CD14-positive monocyte (primary cell): ENCODE data around the gene CRISP1. TPM values are rescaled to one million over a fixed set of nuclear protein-coding genes. Genes with fewer than 3 reads are reported as not detected.

Source experiments
- DNase-seq, 3 donors: peaks; one replicate each; pipeline ENCODE4 v3.0.0-alpha.2; 2011 to 2022
- H2AFZ ChIP-seq: 2 replicates; pipeline ENCODE4 v1.6.0; 2012; ENCODE audit warnings: mild to moderate bottlenecking, low read depth, low read length, inconsistent platforms; ENCODE audit not compliant: insufficient read depth, poor library complexity, severe bottlenecking
- H3K27ac ChIP-seq, 2 donors: 1 replicate in 1 of 2; 2 replicates in 1 of 2; pipeline ENCODE4 v1.5.1; 2012 to 2013; ENCODE audit warnings: low read length in 2 of 2, control low read depth in 1 of 2, inconsistent platforms in 1 of 2, low read depth in 1 of 2, mild to moderate bottlenecking in 1 of 2
- H3K27me3 ChIP-seq, 2 donors: one replicate each; pipeline versions ENCODE4 v1.6.0 to v1.6.1; 2011 to 2013; ENCODE audit warnings: low read length in 2 of 2; ENCODE audit not compliant: control insufficient read depth in 2 of 2, insufficient read depth in 2 of 2
- H3K36me3 ChIP-seq, 2 donors: replicated peaks in 1 of 2; 1 replicate in 1 of 2; 2 replicates in 1 of 2; pipeline versions ENCODE4 v1.5.1 to v1.6.1; 2012 to 2013; ENCODE audit warnings: low read length in 2 of 2, control low read depth in 1 of 2, inconsistent platforms in 1 of 2, mild to moderate bottlenecking in 1 of 2; ENCODE audit not compliant: insufficient read depth in 2 of 2, control insufficient read depth in 1 of 2
- H3K4me1 ChIP-seq, 2 donors: 1 replicate in 1 of 2; 2 replicates in 1 of 2; pipeline versions ENCODE4 v1.5.1 to v1.6.1; 2012 to 2013; ENCODE audit warnings: low read length in 2 of 2, control low read depth in 1 of 2, inconsistent platforms in 1 of 2, mild to moderate bottlenecking in 1 of 2, moderate library complexity in 1 of 2; ENCODE audit not compliant: insufficient read depth in 2 of 2, control insufficient read depth in 1 of 2
- H3K4me2 ChIP-seq: replicated peaks from 2 replicates; pipeline ENCODE3; 2012; ENCODE audit warnings: low read length, moderate library complexity, mild to moderate bottlenecking; ENCODE audit not compliant: poor library complexity, severe bottlenecking; ENCODE audit errors: extremely low read depth
- H3K4me3 ChIP-seq, 3 experiments: fragments of 200-600 bp in 1 of 3; sonication (generic) in 1 of 3; replicated peaks in 1 of 3; 1 replicate in 2 of 3; 2 replicates in 1 of 3; pipeline ENCODE4 v1.5.1; 2011 to 2013; ENCODE audit warnings: low read length in 3 of 3, mild to moderate bottlenecking in 3 of 3, control low read depth in 2 of 3, low read depth in 2 of 3, inconsistent platforms in 1 of 3, moderate library complexity in 1 of 3
- H3K79me2 ChIP-seq: 2 replicates; pipeline ENCODE4 v1.6.0; 2012; ENCODE audit warnings: mild to moderate bottlenecking, control low read depth, inconsistent platforms, low read length, moderate library complexity; ENCODE audit not compliant: insufficient read depth
- H3K9ac ChIP-seq: 2 replicates; pipeline ENCODE4 v1.6.0; 2017; ENCODE audit warnings: low read length, mild to moderate bottlenecking; ENCODE audit not compliant: insufficient read depth, poor library complexity, severe bottlenecking
- H3K9me3 ChIP-seq, 2 donors: replicated peaks in 1 of 2; 1 replicate in 1 of 2; 2 replicates in 1 of 2; pipeline versions ENCODE4 v1.5.1 to v1.6.1; 2012 to 2013; ENCODE audit warnings: low read length in 2 of 2, control low read depth in 1 of 2; ENCODE audit not compliant: control insufficient read depth in 1 of 2, insufficient read depth in 1 of 2
- H4K20me1 ChIP-seq: 2 replicates; pipeline ENCODE4 v1.6.0; 2012; ENCODE audit warnings: mild to moderate bottlenecking, low read length, control low read depth, moderate library complexity; ENCODE audit not compliant: insufficient read depth
- H3K27ac Mint-ChIP-seq, 7 donors: one replicate each; pipeline ENCODE4 v1.8.0; 2020; ENCODE audit warnings: mild to moderate bottlenecking in 7 of 7, mixed read lengths in 7 of 7, moderate library complexity in 6 of 7, inconsistent platforms in 2 of 7
- H3K27me3 Mint-ChIP-seq, 3 donors: one replicate each; pipeline ENCODE4 v1.8.0; 2021 to 2022; ENCODE audit warnings: low read depth in 3 of 3, mild to moderate bottlenecking in 3 of 3, mixed read lengths in 3 of 3, moderate library complexity in 3 of 3, inconsistent platforms in 1 of 3
- H3K36me3 Mint-ChIP-seq, 2 donors: one replicate each; pipeline ENCODE4 v1.8.0; 2020; ENCODE audit warnings: mixed read lengths in 2 of 2, inconsistent platforms in 1 of 2, mild to moderate bottlenecking in 1 of 2
- H3K4me1 Mint-ChIP-seq: one replicate; pipeline ENCODE4 v1.8.0; 2020; ENCODE audit warnings: mild to moderate bottlenecking, mixed read lengths
- H3K4me3 Mint-ChIP-seq, 2 donors: one replicate each; pipeline ENCODE4 v1.8.0; 2020; ENCODE audit warnings: mild to moderate bottlenecking in 2 of 2, mixed read lengths in 2 of 2, moderate library complexity in 1 of 2
- H3K9me3 Mint-ChIP-seq, 7 donors: one replicate each; pipeline ENCODE4 v1.8.0; 2020 to 2022; ENCODE audit warnings: mixed read lengths in 7 of 7, mild to moderate bottlenecking in 6 of 7, moderate library complexity in 6 of 7, inconsistent platforms in 2 of 7
- CTCF ChIP-seq: fragments of 200-600 bp; IDR thresholded peaks from one replicate; pipeline ENCODE4 v1.8.0; 2022; ENCODE audit warnings: antibody characterized with exemption, mild to moderate bottlenecking
- WGBS: methylation state at CpG from one replicate; pipeline ENCODE4 v1.1.5; 2013; ENCODE audit warnings: missing lambda C conversion rate; ENCODE audit not compliant: insufficient coverage; 5-methylcytosine and 5-hydroxymethylcytosine counted together
- intact Hi-C, 2 donors: fragments of 100-400 bp; cut with micrococcal nuclease; formaldehyde crosslinking; loops; one replicate each; pipeline versions ENCODE4 v1.15.0 to v1.15.1; 2023
- polyA plus RNA-seq, 3 donors: library from polyadenylated mRNA; depleted of rRNA in 1 of 3; unstranded in 2 of 3; stranded (reverse) in 1 of 3; fragments of 300-500 nt in 2 of 3; fragments of >200 nt in 1 of 3; fragmentation: Illumina TruSeq in 2 of 3; gene quantifications; 1 replicate in 2 of 3; 2 replicates in 1 of 3; pipeline ENCODE4 v1.2.3, GENCODE V29; 2012 to 2021

CRISP1 gene
- polyA plus RNA-seq, 3 donors, result not detected

DNA sequence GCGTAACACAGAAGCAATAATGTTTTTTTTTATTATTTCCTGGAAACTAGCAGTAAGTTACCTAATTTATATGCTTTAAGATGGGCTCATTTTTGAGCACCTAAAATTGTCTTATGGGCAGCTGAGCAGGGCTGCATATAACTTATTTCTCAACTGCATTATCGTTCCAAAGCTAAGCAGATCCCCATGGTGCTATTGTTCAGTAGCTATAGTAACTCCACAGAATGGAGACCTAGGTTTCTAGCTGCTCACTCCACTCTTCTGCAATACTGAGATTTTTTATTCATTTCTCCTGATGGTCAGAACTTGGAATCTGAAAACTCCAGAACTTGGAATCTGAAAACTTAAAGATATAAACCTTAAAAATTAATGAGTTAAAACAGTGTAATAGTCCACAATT lies 18.7 kb downstream of the CRISP1 start:
- Mint-ChIP-seq H3K27ac (no peak overlapping the region), H3K9me3 (peaks cover 0 to 2% (median 0%) of the 10 kb centered on the region in 7 donors), H3K36me3 (no peaks in the 10 kb centered on the region), H3K4me3 (no peak overlapping the region), H3K4me1 (no peaks in the 10 kb centered on the region), H3K27me3 (no peaks in the 10 kb centered on the region)
- no peaks in the 10 kb centered on the region for H3K27me3 ChIP-seq
- no peak overlapping the region for H3K9ac ChIP-seq
- intact Hi-C loops, result no loop called here
- H3K9me3 ChIP-seq, result no peaks in the 10 kb centered on the region
- H3K4me3 ChIP-seq, result no peak overlapping the region
- no peaks in the 10 kb centered on the region for H4K20me1 ChIP-seq
- no peak overlapping the region for H3K27ac ChIP-seq
- no peak for TF ChIP-seq CTCF
- H3K4me1 ChIP-seq, result no peaks in the 10 kb centered on the region
- no peak overlapping the region for H2AFZ ChIP-seq
- DNase-seq, result no peak
- no CpG with 5 or more reads among the region's 2 CpGs for WGBS
- H3K4me2 ChIP-seq, result no peak overlapping the region
- no peaks in the 10 kb centered on the region for H3K36me3 ChIP-seq
- H3K79me2 ChIP-seq, result no peaks in the 10 kb centered on the region

- no peak for TF ChIP-seq CTCF
- H3K36me3 Mint-ChIP-seq, result no peaks in the 10 kb centered on the region
- H3K27ac Mint-ChIP-seq, result no peak overlapping the region
- intact Hi-C loops, result no loop called here
- Histone ChIP-seq H3K27ac (no peak overlapping the region), H3K4me1 (no peaks in the 10 kb centered on the region), H4K20me1 (no peaks in the 10 kb centered on the region), H3K36me3 (no peaks in the 10 kb centered on the region), H3K79me2 (no peaks in the 10 kb centered on the region), H3K9ac (no peak overlapping the region), H3K27me3 (no peaks in the 10 kb centered on the region), H3K9me3 (no peaks in the 10 kb centered on the region), H3K4me2 (no peak overlapping the region), H2AFZ (no peak overlapping the region), H3K4me3 (no peak overlapping the region)
- no peaks in the 10 kb centered on the region for H3K4me1 Mint-ChIP-seq
- H3K4me3 Mint-ChIP-seq, result no peak overlapping the region
- no peaks in the 10 kb centered on the region for H3K27me3 Mint-ChIP-seq
- H3K9me3 Mint-ChIP-seq, result peaks cover 0 to 2% (median 0%) of the 10 kb centered on the region in 7 donors
- DNase-seq, result no peak
- WGBS, result 100% methylated on average over 1 of the region's 4 CpGs
These were observed 19.3 kb downstream of the CRISP1 start for GRCh38 chr6:49847014-49847413.
